Osteocyte (in vitro differentiated cells): ENCODE data around the gene AK9. TPM values are rescaled to one million over a fixed set of nuclear protein-coding genes. Genes with fewer than 3 reads are reported as not detected.

ENCODE experiments used
- DNase-seq: peaks from one replicate; pipeline ENCODE4 v3.0.0; 2021; ENCODE audit warnings: mixed read lengths; ENCODE audit not compliant: unreplicated experiment; ENCODE audit errors: extremely low spot score
- H3K27ac Mint-ChIP-seq: one replicate; pipeline ENCODE4 v1.8.0; 2021; ENCODE audit warnings: mild to moderate bottlenecking, mixed read lengths; ENCODE audit not compliant: unreplicated experiment
- H3K27me3 Mint-ChIP-seq: one replicate; pipeline ENCODE4 v1.8.0; 2021; ENCODE audit warnings: mixed read lengths; ENCODE audit not compliant: unreplicated experiment
- H3K36me3 Mint-ChIP-seq: one replicate; pipeline ENCODE4 v1.8.0; 2021; ENCODE audit warnings: mixed read lengths; ENCODE audit not compliant: unreplicated experiment
- H3K4me1 Mint-ChIP-seq: one replicate; pipeline ENCODE4 v1.8.0; 2021; ENCODE audit warnings: mixed read lengths; ENCODE audit not compliant: unreplicated experiment
- H3K4me3 Mint-ChIP-seq: one replicate; pipeline ENCODE4 v1.8.0; 2021; ENCODE audit warnings: mild to moderate bottlenecking, moderate library complexity, mixed read lengths; ENCODE audit not compliant: unreplicated experiment
- H3K9me3 Mint-ChIP-seq: one replicate; pipeline ENCODE4 v1.8.0; 2021; ENCODE audit warnings: mixed read lengths; ENCODE audit not compliant: unreplicated experiment
- CTCF ChIP-seq: fragments of 200-600 bp; sonication (generic); IDR thresholded peaks from 2 replicates; pipeline ENCODE4 v1.5.0; 2021; ENCODE audit warnings: antibody characterized with exemption, mild to moderate bottlenecking, moderate library complexity
- total RNA-seq: library from RNA; stranded (reverse); gene quantifications from 2 replicates; pipeline ENCODE4 v1.2.1, GENCODE V29; 2021

AK9 gene
- total RNA-seq, 1 donor from 2014 or later, result 5.3 TPM

GRCh38 chr6:109486068-109486467 lies 204.9 kb downstream of the AK9 start:
- Mint-ChIP-seq H3K27me3 (peaks cover 24% of the 10 kb centered on the region), H3K9me3 (no peaks in the 10 kb centered on the region), H3K27ac (no peak overlapping the region), H3K36me3 (peaks cover 4% of the 10 kb centered on the region), H3K4me3 (no peak overlapping the region), H3K4me1 (peaks cover 12% of the 10 kb centered on the region)
- no peak for DNase-seq
- no peak for TF ChIP-seq CTCF

DNA sequence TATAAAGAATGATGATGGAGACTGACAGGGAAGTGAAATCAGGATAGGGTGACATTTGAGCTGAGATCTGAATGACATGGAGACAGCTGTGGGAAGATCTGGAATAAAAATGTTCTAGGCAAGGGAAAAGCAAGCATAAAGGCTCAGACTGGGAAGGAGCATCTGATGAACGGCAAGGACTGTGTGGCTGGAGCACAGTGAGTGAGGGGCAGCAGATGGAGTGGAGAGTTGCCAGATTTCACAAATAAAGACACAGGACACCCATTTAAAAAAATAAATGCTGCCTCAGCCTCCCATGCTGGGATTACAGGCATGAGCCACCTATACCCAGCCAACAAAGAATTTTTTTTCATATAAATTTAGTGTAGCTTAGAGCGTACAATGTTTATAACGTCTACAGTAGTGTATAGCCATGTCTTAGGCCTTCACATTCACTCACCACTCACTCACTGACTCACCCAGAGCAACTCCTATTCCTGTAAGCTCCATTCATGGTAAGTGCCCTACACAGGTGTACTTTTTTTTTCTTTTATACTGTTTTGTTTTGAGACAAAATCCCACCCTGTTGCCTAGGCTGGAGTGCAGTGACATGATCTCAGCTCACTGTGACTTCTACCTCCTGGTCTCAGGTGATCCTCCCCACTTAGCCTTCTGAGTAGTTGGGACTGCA lies 205.6 kb downstream of the AK9 start:
- peaks cover 18% of the 10 kb centered on the region for H3K4me1 Mint-ChIP-seq
- DNase-seq, result no peak
- H3K4me3 Mint-ChIP-seq, result no peak overlapping the region
- H3K27me3 Mint-ChIP-seq, result peaks cover 22% of the 10 kb centered on the region
- H3K9me3 Mint-ChIP-seq, result no peaks in the 10 kb centered on the region
- TF ChIP-seq CTCF, result no peak
- no peak overlapping the region for H3K27ac Mint-ChIP-seq
- peaks cover 10% of the 10 kb centered on the region for H3K36me3 Mint-ChIP-seq

GRCh38 chr6:109484122-109484521 lies 206.9 kb downstream of the AK9 start:
- no peak for TF ChIP-seq CTCF
- Mint-ChIP-seq H3K4me1 (peaks cover 24% of the 10 kb centered on the region), H3K27me3 (peaks cover 17% of the 10 kb centered on the region), H3K36me3 (peaks cover 14% of the 10 kb centered on the region), H3K27ac (peak overlapping the region; percentile 18), H3K9me3 (no peaks in the 10 kb centered on the region), H3K4me3 (peak overlapping the region; percentile 62)
- no peak for DNase-seq

- Mint-ChIP-seq H3K4me3 (peak overlapping the region; percentile 62), H3K9me3 (no peaks in the 10 kb centered on the region), H3K27ac (peak overlapping the region; percentile 5), H3K27me3 (peaks cover 17% of the 10 kb centered on the region), H3K36me3 (peaks cover 19% of the 10 kb centered on the region), H3K4me1 (peaks cover 28% of the 10 kb centered on the region)
- no peak for DNase-seq
- TF ChIP-seq CTCF, result no peak
These were observed 207.3 kb downstream of the AK9 start for GRCh38 chr6:109483735-109484057.

- peak within 1 kb of the TSS; percentile 86 for H3K4me3 Mint-ChIP-seq
- peak within 1 kb of the TSS; percentile 39 for H3K27ac Mint-ChIP-seq
- H3K36me3 Mint-ChIP-seq, result peaks cover 21% of the 10 kb centered on the region
These were observed 207.9 kb downstream of the AK9 start, which contains the start of gene ZBTB24 for GRCh38 chr6:109482905-109483734. ZBTB24 (minus strand) TSS chr6:109483219; CDS start chr6:109482026, 1,193 bp downstream.

More at GRCh38 chr6:109482905-109483734, 207.9 kb downstream of the AK9 start, which contains the start of gene ZBTB24:
- peak; percentile 95 for DNase-seq
- no peaks in the 10 kb centered on the region for H3K9me3 Mint-ChIP-seq
- H3K4me1 Mint-ChIP-seq, result peaks cover 34% of the 10 kb centered on the region
- peaks cover 14% of the 10 kb centered on the region for H3K27me3 Mint-ChIP-seq
- no peak for TF ChIP-seq CTCF
